NCI-H1694 treated with DMSO at 0.1 percent for 48 hours (cell line): Measurements from ENCODE around the gene HAAO.
A peak's percentile ranks its signal among the peaks of the same experiment; 100 is the strongest.
"Not testable (repeated sequence)": the region's sequence is repeated elsewhere in the genome, so short reads cannot be mapped to it uniquely, and the experiment has no call there.

ENCODE experiments used
- DNase-seq: peaks from one replicate; lab custom pipeline; 2025; lab: John Stamatoyannopoulos, UW

HAAO gene

DNA sequence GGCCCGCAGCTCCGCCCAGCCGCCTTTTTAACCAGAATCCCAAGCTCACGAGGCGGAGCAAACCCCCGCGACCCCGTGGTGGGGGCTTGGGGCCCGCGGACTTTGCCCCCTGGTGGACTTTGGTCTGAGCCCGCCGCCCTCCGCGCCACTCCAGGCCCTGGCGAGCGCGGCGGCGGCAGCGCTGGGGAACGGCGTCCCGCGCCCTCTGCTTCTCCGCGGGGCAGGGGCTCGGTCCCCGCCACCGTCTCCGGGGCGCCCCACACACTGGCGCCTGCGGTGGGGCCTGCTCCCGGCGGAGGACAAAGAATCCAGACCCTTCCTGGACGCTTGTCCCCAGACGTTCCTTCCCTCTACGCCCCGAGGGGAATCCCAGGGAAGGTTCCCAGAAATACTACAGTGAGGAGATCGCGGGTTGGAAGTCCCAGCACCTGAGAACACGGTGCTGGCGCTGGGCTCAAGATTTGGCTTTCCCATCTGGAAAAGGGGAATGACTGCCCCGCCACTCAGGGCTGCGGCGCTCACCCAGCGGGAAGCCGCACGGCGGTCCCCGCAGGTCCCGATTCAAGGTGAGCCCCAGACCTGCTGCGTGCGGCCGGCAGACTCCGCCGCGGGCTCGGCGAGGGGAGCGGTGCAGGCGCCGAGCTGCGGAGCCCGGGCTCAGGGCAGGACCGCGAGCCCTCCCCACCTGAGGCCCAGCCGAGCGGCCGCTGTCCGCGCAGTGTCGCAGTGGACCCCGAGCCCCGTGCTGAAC, at the start of gene HAAO:
Gene HAAO, minus strand, starts transcription at position 1 of the 751 bp plus-strand sequence. CDS start 47 bp downstream, outside the sequence.
- DNase-seq = no peak

DNA sequence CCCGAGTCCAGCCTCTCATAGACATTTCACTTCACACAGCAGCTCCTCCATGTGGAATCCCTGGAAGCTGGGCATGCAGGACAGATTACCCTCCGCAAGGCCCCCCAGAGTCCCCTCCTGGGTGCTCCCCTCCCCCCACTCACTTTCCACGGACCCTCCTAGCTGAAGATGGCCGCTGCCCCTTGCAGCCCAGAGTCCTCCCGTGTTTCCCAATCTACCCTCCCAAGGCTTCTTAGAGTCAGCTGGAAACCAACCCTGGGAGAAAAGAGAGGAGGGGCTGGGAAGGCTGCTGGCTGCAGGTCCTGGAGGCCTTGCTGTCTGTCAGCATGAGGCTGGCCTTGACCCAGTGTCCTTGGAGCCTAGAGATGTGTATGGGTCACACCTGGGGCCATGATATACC, 49.0 kb upstream of the HAAO start:
- DNase-seq = no peak

DNA sequence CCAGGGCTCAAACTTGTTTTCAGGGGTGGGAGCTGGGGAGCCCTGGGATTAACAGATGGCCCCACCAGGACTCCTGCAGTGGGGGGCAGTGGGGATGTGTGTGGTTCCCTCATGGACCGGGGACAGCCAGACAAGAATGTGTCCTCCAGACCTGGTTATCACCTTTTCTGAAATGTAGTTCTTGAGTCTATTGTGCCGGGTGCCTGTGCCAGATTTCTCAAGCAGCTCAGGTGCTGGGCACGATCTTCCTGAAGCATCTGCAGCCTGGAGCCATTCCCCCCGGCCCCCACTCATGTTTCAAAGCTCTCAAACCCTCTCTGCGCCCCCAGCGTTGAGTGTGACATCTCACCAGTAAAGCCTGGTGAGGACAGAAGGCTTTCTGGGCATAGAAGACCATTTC, 48.4 kb upstream of the HAAO start:
- no peak for DNase-seq

DNA sequence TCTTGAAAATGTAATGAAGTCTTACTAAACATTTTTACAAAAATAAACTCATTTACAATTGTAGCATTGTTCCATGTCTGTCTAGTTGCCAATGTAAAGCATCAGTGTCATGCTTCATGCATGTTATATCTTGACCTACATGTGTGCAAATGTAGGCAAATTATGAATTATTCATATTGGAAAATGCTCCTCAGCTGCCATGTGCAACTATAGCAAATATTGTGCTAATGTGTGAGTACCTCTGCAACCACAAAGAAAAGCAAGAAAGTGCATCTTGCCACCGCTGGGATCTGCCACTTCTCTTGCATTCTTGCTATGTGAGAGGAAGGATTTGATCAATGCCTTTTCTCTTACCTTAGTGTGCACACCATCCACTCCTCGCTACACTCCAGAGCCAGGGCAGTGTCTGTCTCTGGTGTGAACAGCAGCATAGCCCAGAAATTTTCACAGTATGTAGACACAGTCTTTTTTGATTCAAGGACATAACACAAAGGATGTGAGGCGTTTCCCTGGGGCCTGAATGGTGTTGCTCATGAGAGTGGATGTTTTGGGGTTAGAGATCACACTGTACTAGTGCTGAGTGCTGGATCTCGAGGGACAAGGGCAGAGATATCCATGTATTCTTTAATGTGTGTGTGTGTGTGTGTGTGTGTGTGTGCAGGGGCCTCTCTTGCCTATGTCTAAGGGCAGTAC, 47.6 kb upstream of the HAAO start:
- no peak for DNase-seq

DNA sequence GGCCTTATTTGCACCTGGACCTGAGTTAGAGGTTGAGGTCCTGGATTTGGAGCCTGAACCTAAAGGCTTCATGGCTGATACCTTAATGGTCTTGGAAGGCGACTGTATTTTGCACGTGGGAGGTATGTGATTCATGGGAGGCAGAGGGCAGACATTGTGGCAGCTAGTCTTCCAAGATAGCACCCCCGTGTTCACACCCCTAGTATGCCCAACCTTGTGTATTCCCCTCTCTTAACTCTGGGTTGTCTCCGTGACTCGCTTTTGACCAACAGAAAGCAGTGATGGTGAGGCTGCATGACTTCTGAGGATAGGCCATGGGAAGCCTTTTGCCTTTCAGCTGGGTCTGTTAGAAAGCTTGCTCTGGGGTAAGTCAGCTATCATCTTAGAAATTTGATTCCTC, 45.8 kb upstream of the HAAO start:
- no peak for DNase-seq

DNA sequence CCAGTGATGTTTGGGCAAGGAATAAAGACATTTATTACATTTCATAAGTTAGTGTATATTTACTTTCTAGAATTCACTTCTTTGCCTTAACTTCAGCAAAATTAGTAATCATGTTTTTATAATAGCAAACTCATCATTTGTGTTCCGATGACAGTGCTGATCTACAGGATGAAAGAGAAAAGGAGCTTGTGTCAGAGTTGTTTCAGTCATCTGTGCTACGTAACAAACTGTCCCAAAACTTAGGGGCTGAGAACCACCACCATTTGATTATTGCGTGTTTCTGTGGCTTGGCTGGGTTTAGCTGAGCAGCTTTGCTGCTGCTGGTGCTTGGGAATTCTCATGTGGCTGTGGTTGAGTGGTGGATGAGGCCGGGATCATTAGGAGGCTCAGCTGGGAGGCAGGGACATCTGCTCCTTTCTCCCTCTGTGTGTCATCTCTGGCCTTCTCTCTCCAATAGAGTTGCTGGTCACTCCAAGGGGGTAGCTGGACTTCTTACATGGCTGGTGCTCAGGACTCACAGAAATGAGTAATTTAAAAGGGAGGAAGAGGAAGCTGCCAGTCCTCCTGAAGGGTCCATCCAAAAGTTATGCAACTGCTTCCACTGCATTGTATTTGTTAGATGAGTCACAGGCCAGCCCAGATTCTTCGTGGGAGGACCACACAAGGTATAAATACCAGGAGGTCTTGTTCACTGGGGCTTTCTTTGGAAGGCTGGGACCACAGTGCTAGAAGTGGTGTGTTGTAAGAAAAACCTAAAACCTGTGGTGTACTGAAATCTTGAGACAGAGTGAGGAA, 43.4 kb upstream of the HAAO start:
- DNase-seq = no peak

DNA sequence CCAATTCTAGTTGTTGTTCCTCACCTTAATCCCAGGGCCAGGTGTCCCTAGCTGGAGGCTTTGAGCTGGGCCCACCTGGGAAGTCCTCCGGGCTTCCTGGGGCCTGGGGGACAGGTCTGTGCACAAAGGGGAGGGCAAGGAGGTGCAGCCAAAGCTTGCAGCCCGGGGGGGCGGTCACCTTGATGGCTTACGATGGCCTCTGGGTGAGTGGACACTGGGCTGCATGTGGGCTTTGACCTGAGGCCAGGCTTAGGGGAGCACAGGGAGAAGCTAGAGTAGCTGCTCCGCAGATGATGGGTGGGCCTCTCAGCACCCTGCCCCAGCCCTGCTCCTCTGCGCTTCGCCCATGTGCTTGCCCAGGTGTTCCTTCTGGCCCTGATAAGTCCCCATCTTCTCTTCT, 41.8 kb upstream of the HAAO start:
- no peak for DNase-seq

DNA sequence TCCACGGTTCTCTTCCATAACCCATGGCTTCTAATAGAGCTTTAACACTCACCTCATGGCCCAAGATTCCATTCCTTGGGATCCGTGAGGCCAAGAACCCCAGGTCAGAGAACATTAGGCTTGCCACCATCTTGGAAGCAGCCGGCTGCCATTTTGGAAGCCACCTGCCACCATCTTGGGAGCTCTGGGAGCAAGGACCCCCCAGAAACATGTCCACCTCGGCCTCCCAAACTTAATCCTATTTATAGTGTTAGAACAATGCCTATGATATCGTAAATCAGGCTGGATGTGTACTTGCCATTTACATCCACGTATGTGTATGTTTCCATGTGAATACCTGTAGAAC, 39.9 kb upstream of the HAAO start:
- DNase-seq = no peak

DNA sequence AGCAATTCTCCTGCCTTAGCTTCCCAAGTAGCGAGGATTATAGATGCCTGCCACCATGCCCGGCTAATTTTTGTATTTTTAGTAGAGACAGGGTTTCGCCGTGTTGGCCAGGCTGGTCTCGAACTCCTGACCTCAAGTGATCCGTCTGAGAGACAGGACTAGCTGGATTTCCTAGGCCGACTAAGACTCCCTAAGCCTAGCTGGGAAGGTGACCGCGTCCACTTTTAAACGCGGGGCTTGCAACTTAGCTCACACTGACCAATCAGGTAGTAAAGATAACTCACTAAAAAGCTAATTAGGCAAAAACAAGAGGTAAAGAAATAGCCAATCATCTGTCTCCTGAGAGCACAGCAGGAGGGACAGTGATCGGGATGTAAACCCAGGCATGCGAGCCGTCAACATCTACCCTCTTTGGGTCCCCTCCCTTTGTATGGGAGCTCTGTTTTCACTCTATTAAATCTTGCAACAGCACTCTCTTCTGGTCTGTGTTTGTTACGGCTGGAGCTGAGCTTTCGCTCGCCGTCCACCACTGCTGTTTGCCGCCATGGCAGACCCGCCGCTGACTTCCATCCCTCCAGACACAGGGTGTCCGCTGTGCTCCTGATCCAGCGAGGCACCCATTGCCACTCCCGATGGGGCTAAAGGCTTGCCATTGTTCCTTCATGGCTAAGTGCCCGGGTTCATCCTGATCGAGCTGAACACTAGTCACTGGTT, 39.3 kb upstream of the HAAO start:
- not testable (repeated sequence) for DNase-seq

DNA sequence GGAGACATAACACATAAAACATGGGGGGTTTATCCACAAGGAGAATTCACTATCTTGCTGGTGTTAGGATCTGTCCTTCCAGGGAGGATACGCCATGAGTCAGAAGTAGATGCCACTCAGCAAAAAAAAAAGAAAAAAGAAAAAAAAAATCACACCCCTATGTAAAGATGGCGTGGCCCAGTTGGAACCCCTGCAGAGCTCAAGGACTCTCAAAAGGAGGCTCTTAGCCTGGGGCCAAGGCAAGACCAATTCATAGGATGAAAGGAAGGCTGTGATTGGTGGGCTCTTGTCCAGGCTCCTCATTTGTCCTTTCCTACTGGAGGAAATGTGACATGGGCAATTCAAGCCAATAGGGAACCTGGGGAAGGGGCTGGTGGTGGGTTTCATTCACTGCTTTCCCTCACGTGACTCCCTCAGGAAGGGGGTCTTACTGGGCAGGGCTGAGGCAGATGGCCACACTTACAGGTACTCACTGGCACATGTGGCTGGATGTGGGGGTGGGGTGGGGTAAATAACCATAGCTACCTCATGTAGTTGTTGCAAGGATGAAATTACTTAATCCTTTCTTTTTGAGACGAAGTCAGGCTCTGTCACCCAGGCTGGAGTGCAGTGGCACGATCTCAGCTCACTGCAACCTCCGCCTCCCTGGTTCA, 38.7 kb upstream of the HAAO start:
- DNase-seq = no peak

DNA sequence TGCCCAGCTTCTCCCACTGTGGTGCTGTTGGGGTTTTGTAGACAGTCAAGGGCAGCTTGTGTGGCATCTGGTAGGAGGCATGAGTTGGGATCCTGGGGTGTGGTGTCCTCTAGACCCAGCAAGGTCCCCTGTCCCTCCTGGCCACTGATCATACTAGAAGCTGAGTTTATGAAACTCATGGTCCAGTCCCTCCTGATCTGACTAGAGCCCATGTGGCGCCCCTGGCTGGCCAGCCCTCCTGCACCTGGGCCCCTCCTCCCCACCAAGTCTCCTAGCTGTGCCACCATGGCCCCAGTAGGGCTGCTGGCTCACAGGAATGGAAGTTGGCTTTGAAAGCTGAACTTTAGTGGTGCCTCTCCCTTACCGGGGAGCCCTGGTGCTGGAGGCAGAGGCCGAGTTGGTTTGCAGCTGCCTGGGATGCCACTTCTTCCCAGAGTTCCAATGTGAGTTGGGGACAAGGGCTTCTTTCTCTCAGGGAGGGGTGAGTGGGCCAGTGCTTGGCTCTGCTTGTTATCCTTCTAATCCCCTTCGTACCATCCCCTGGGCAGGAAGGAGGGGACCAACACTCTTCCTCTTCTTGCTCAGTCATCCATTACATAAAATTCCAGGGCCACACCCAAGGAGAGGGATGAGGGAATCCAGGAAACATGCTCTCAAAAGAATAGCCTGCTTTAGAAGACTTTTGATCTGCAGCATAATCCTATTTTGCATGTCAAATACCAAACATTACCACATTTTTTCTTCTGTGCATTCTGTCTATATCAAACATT, 37.5 kb upstream of the HAAO start:
- no peak for DNase-seq

DNA sequence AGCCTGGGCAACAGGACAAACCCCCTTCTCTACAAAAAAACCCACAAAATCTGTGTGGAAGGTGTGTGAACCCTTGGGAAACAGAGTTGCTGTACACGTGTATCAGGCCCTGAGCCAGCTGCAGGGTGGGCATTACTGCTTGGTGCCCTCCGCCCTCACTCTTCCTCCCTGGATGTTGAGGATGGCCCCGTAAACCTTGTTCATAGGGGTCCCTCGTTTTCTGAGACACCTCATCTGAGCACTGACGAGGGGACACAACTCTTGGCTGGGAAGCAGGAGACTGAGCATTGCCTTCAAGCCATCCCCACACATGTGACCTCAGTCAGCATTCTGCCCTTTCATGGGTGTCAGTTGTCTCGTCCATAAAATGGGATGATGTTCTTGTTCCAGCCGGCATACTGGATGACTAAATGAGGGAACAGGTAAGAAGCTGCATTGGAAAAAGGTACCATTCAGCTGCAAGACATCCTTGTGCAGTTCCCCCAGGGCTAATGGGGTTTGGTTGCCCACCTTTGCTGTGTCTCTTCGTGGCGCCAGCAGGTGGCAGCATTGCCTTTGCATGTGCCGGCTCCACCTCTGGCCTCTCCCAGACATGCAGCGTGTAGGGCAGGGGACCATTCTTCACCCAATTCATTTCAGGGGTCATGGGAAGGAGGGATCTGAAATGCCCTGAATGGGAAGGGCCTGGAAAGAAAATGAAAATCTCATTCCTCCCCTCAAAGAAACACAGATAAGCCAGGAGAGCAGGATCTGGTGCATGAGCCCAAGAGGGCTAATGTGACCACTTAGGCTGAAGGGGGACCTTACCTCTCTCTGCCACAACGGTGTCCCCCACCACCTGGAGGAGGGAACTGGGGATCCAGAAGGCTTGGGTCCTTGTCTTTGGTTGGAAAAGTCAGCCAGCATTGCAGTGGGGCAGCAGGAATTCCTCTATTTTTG, 36.4 kb upstream of the HAAO start:
- peak; percentile 56 for DNase-seq

DNA sequence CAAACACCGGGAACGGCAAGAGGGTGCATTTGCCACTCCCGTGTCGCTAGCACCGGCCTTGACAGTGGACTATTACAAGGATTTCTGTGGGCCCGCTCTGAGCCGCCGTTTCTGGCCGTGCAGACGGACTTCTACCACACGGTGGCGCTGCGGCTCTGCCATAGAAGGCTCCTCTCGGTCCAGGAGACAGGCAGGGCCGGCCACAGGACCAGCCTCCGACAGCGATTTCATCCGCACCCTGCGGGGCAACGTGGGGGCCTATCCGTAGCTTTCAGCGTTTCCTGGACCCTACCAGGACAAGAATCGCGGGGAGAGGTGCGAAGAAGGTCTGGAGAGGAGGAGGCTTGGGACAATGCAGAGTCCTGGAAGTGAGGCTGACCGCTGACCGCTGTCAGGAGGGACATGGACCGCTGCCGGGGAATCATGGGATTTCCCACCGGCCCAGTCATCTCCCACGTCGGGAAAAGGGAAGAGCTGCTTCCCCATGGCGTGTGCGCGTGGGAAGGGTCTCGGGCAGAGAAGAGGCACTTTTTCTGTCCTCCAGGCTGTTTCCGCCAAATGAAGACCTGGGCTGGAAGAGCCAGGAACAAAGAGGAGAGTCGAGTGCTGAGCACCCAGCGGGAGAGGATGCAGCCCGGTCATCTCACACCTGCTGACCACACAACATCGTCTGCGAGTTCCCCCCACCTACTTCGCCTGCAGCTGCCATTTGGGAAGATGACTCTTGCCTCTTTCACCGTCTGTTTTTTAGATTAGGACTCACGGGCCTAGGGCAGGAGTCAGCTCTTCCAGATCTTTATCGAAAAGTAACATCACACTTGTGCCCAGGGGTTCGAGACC, 35.5 kb upstream of the HAAO start:
- DNase-seq = peak; percentile 44

DNA sequence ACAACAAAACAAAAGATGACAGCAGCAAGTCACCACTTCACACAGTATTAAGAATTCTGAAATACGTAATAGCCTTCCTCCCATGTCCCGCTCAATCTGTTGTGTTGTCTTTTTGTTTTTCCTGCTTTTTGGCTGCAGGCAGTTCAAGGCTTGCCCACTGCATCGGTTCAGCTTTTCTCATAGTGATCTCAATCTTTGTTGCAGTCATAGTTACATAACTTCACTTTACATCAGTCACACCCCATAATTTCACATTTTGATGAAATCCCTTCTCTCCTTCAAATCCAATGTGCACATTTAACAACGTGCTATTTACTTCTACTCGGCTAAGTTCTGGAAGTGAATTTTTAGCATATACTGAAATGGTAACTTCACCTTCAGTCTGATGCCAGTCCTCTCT, 33.8 kb upstream of the HAAO start:
- DNase-seq = no peak

DNA sequence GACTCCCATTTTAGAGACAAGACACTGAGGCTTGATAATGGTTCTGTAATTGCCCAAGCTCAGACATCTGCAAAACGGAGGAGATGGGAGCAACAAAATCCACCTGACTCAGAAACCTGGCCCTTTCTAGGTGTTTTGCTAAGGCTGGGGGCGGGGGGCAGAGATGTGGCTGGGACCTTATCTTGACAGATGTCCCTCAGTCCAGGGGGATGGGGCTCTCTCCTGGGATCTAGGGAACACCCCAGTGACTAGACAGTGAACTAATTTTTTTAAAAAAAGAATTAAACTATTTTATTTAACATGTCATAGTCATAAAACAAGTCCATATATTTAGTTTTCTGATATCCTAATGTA, 32.0 kb upstream of the HAAO start:
- no peak for DNase-seq

DNA sequence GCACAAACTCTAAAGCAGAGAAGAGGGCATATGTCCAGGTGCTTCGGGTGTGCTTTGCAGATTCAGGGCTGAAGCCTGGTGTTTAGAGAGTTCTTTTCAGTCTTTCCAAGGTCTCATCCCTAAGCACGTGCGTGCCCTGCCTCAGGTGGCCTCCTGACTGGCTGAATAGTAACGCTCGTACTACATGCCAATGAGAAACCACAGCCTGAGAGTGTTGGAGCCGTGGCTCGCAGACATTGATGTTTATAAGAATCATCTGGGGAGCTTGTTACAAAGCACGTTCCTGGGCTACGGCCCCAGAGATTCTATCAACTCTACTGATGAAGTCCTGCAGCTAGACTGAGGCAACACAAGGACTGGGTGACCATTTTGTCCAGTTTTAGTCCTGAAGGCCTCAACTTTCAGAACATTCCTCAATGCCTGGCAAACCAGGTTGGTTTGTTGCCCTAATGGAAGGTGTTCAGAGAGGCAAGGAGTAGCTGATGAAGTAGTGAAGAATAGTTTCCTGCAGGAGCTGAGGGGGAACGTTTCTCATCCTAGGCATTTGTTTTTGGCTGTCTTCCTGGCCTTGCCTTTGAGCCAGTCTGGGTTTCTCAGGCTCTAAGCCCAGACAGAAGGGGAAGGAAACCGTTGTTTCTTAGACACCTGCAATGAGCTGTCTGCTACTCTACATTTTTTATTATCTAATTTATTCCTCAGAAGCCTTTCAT, 31.5 kb upstream of the HAAO start:
- DNase-seq = no peak

DNA sequence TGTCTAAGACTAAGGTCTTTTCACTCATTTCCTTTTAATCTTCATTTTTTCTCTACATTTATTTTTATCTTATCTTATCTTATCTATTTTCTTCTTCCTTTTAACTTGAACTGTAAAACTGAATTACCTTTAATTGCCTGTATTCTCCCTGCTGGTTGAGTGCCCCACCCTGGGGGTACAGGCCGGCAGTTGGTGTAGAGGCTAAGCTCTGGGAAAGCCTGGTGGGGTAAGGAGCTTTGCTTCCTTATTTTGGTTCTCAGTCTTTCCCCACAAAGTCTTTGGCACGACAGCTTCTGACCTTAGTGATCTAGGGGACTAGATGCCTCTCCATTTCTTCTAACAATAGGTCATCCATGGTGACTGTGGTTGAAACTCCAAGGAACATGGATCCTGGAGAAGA, 26.8 kb upstream of the HAAO start:
- DNase-seq = no peak

DNA sequence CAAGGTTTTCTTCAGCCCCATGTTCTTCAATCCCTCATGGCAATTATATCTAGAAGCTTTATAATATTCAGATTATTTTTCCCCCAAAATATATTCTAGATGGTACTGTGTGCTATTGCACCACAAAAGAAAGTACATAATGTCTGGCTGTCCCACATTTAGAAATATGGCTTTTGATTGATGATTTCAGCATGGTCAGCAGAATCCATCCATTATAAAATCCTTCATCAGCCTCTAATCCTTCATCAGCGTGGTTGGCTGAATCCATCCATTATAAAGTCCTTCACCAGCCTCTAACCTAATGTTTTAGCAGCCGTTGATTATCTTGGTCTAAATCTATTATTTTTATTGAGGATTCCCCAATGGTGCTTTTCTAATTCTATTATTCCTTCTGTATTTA, 23.3 kb upstream of the HAAO start:
- DNase-seq = no peak

DNA sequence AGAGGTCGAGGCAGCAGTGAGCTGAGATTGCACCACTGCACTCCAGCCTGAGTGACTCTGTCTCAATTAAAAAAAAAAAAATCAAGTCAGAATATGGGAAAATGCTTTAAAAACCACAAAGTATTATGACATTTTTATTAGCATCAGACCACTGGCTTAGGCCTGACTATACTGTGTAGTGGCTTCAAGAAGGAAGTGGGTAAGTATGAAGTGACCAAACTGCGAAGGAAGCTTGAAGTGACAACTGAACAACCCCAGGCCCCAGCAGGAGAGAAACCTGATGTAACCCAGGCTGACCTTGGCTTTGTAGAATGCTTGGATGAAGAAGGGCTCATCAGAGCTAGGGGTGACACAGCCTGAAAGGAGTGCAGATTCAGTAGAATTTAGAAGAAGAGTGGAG, 21.4 kb upstream of the HAAO start:
- DNase-seq = no peak
